HG03135 (cell line): Measurements from ENCODE around the gene C1QL4.
"Not testable (repeated sequence)": the region's sequence is repeated elsewhere in the genome, so short reads cannot be mapped to it uniquely, and the experiment has no call there.

Experiments
- ATAC-seq: cut with Tn5 transposase; IDR thresholded peaks from one replicate; pipeline ENCODE4 v1.9.1; 2021; ENCODE audit warnings: mild to moderate bottlenecking, moderate library complexity; ENCODE audit not compliant: unreplicated experiment

Gene C1QL4

DNA sequence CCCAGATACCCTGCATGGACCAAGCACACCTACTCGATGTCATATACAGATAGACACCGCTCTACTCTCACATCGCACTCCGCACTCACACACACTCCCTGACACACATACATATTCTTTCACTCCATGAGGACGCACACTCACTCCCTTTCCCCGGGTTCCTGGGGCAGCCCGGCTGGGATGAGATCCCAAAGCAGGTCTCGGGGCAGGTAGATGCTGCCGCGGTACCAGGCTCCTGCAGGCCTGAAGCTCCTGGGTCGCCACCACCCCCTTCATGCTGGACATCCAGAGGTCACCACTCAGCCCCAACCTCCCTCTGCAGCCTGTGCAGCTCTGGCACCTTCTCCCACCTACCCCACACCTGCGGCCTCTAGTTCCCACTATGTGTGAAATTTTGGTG, 2.3 kb downstream of the C1QL4 start:
- ATAC-seq = no peak

DNA sequence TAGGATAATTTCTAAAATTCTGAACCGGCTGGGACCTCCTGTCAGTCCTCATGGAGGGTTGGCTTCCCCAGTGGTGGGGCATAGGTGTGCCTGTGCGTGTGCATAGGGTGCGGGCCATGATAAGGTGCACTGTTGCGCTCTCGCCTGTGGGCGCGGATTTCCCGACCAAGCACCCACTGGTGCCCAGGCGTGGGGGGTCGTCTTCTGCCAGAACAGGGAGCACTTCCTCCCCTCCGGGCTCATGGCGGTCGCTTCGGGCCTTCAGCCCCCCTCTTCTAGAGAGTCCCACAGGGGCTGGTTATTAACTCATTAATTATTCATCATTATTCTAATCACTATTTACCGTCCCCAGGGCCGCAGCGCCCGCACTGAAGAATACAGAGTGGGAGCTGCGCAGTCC, 2.8 kb downstream of the C1QL4 start:
- ATAC-seq = no peak

DNA sequence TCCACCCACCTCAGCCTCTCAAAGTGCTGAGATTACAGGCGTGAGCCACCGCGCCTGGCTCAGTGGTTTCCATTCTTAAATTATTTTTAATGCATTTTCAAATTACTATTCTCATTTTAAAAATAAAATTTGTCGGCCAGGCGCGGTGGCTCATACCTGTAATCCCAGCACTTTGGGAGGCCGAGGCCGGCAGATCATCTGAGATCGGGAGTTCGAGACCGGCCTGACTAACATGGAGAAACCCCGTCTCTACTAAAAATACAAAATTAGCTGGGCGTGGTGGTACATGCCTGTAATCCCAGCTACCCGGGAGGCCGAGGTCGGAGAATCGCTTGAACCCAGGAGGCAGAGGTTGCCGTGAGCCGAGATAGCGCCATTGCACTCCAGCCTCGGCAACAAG, 3.2 kb downstream of the C1QL4 start:
- not testable (repeated sequence) for ATAC-seq

GRCh38 chr12:49332891-49333371, 4.1 kb downstream of the C1QL4 start:
- no peak for ATAC-seq

- ATAC-seq = no peak
Measured at GRCh38 chr12:49332441-49332861, 4.5 kb downstream of the C1QL4 start.

GRCh38 chr12:49331380-49332222, 5.4 kb downstream of the C1QL4 start:
- no peak for ATAC-seq

- no peak for ATAC-seq
Measured at GRCh38 chr12:49330631-49331379, 6.2 kb downstream of the C1QL4 start.

DNA sequence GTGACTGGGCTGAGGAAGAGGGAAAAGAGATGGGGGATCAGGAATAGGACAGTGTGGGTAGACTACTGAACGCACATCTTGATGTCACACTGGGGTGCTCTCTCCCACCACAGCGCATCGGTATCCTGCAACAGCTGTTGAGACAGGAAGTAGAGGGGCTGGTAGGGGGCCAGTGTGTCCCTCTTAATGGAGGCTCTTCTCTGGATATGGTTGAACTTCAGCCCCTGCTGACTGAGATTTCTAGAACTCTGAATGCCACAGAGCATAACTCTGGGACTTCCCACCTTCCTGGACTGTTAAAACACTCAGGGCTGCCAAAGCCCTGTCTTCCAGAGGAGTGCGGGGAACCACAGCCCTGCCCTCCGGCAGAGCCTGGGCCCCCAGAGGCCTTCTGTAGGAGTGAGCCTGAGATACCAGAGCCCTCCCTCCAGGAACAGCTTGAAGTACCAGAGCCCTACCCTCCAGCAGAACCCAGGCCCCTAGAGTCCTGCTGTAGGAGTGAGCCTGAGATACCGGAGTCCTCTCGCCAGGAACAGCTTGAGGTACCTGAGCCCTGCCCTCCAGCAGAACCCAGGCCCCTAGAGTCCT, 6.9 kb downstream of the C1QL4 start:
- ATAC-seq = no peak

DNA sequence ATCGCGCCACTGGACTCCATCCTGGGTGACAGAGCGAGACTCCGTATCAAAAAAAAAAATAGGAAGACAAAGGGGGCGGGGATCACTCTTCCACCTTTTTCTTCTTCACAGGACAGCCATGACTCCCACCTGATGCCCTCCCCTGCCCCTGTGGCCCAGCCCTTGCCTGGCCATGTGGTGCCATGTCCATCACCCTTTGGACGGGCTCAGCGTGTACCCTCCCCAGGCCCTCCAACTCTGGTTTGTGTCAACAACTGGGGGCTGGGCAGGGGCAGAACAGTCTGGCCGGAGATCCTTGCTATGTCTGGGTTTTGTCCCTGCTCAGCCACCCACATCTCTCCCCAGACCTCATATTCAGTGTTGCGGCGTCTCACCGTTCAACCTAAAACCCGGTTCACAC, 8.2 kb downstream of the C1QL4 start:
- no peak for ATAC-seq

DNA sequence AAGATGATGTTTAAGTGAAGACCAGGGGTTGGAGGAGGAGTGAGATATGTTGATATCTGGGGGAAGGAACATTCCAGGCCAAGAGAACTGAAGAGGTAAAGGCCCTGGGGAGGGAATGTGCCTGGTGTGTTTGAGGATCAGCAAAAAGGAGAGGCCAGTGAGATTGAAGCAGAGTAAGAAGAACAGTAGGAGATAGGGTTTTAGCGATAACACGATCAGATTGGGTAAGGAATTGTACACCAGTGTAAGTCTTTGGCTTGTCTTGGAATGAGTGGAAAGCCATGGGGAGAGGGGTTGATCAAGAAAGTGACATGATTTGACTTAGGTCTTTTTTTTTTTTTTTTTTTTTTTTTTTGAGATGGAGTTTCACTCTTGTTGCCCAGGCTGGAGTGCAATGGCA, 9.1 kb downstream of the C1QL4 start:
- ATAC-seq = no peak

DNA sequence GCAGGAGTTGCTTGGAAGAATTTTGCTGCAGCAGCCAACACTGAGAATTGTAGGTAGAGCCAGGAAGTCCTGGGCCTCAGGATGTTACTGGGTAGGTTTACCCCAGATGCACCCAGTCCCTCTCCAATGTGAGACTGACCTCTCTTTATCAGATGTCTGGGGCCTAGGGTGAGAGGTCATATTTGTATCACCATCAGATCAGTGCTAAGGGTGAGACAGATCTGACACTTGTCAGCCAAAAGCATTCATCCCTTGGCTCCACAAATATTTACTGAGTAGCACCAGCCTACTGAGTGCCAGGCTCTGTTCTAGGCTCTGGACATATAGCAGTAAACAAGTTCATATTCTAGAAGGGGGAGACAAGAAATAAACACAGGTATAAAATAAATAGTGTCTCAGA, 9.6 kb downstream of the C1QL4 start:
- no peak for ATAC-seq

DNA sequence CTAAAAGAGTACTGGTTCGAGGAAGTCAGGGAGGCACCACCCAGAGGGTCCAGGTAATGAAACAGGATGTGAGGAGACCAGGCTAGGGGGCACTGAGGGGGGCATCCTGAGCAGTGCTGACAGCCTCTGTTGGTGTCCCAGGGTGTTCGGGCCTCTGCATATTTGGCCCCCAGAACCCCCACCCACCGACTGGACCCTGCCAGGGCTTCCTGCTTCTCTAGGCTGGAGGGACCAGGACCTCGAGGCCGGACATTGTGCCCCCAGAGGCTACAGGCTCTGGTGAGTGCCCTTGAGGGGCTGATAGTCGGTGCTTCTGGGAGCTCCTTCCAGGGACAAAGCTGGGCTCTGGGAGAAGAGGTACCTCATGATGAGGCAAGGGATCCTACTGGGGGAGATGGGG, 11.4 kb downstream of the C1QL4 start:
- ATAC-seq = no peak

GRCh38 chr12:49323524-49324097, 13.4 kb downstream of the C1QL4 start:
- no peak for ATAC-seq

- ATAC-seq = peak; percentile 97
Measured at GRCh38 chr12:49322708-49323523, 14.1 kb downstream of the C1QL4 start, which contains the start of gene TROAP. TROAP (plus strand) TSS chr12:49323255; CDS start chr12:49323609, 354 bp downstream.

- no peak for ATAC-seq
Measured at GRCh38 chr12:49322367-49322707, 14.7 kb downstream of the C1QL4 start.

GRCh38 chr12:49320411-49321103, 16.4 kb downstream of the C1QL4 start:
- not testable (repeated sequence) for ATAC-seq

GRCh38 chr12:49317118-49317517, 19.9 kb downstream of the C1QL4 start:
- not testable (repeated sequence) for ATAC-seq

DNA sequence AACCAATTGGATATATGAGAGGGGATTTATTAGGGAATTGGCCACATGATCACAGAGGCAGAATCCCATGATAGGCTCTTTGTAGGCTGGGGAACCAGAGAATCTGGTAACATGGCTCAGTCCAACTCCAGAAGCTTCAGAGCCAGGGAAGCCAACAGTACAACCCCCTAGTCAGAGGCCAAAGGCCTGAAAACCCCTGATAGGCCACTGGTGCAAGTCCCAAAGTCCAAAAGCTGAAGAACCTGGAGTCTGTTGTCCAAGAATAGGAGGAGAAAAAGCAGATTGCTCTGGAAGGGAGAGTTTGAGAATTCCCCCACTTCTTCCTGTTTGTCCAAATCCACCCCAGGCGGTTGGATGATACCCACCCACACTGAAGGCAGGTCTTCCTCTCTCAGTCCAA, 22.2 kb downstream of the C1QL4 start:
- no peak for ATAC-seq

DNA sequence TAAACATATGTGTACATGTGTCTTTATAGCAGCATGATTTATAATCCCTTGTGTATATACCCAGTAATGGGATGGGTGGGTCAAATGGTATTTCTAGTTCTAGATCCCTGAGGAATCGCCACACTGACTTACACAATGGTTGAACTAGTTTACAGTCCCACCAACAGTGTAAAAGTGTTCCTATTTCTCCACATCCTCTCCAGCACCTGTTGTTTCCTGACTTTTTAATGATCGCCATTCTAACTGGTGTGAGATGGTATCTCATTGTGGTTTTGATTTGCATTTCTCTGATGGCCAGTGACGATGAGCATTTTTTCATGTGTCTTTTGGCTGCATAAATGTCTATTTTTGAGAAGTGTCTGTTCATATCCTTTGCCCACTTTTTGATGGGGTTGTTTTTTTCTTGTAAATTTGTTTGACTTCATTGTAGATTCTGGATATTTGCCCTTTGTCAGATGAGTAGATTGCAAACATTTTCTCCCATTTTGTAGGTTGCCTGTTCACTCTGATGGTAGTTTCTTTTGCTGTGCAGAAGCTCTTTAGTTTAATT, 26.5 kb downstream of the C1QL4 start:
- ATAC-seq = not testable (repeated sequence)

- ATAC-seq = no peak
Measured at GRCh38 chr12:49309386-49309785, 27.6 kb downstream of the C1QL4 start.
